Neural crest cell (in vitro differentiated cells): ENCODE results near the gene CEACAM3. TPM values are rescaled to one million over a fixed set of nuclear protein-coding genes. Genes with fewer than 3 reads are reported as not detected.

Experiments used
- DNase-seq: peaks from one replicate; pipeline ENCODE4 v3.0.0; 2021; ENCODE audit warnings: low read depth, mixed read lengths, low spot score
- H3K27ac Mint-ChIP-seq: one replicate; pipeline ENCODE4 v1.8.0; 2021; ENCODE audit warnings: mild to moderate bottlenecking, mixed read lengths; ENCODE audit not compliant: unreplicated experiment
- H3K27me3 Mint-ChIP-seq: 2 replicates; pipeline ENCODE4 v1.8.0; 2021; ENCODE audit warnings: low read depth, mild to moderate bottlenecking, mixed read lengths
- H3K36me3 Mint-ChIP-seq: 2 replicates; pipeline ENCODE4 v1.8.0; 2021; ENCODE audit warnings: low read depth, mild to moderate bottlenecking, mixed read lengths
- H3K4me1 Mint-ChIP-seq: 2 replicates; pipeline ENCODE4 v1.8.0; 2021; ENCODE audit warnings: mixed read lengths
- H3K4me3 Mint-ChIP-seq: one replicate; pipeline ENCODE4 v1.8.0; 2021; ENCODE audit warnings: mild to moderate bottlenecking, mixed read lengths
- H3K9me3 Mint-ChIP-seq: 2 replicates; pipeline ENCODE4 v1.8.0; 2021; ENCODE audit warnings: mixed read lengths
- total RNA-seq: library from RNA; stranded (reverse); gene quantifications from 2 replicates; pipeline ENCODE4 v1.2.1, GENCODE V29; 2021
- TF ChIP-seq, protein P1 (sequence below): fragments of 200-600 bp; sonication (generic); conservative IDR thresholded peaks from 2 replicates; pipeline ENCODE4 v1.5.0; 2021; ENCODE audit warnings: antibody characterized with exemption, mild to moderate bottlenecking

CEACAM3 gene
- total RNA-seq, 1 donor from 2014 or later, result not detected

DNA sequence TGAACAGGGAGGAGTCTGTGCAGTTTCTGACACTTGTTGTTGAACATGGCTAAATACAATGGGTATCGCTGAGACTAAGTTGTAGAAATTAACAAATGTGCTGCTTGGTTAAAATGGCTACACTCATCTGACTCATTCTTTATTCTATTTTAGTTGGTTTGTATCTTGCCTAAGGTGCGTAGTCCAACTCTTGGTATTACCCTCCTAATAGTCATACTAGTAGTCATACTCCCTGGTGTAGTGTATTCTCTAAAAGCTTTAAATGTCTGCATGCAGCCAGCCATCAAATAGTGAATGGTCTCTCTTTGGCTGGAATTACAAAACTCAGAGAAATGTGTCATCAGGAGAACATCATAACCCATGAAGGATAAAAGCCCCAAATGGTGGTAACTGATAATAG is 25.0 kb upstream of the CEACAM3 start:
- Mint-ChIP-seq H3K4me1 (no peaks in the 10 kb centered on the region), H3K27me3 (peaks cover 38% of the 10 kb centered on the region), H3K4me3 (no peak overlapping the region), H3K36me3 (no peaks in the 10 kb centered on the region), H3K27ac (no peak overlapping the region), H3K9me3 (peaks cover 12% of the 10 kb centered on the region)
- TF ChIP-seq, protein P1, sequence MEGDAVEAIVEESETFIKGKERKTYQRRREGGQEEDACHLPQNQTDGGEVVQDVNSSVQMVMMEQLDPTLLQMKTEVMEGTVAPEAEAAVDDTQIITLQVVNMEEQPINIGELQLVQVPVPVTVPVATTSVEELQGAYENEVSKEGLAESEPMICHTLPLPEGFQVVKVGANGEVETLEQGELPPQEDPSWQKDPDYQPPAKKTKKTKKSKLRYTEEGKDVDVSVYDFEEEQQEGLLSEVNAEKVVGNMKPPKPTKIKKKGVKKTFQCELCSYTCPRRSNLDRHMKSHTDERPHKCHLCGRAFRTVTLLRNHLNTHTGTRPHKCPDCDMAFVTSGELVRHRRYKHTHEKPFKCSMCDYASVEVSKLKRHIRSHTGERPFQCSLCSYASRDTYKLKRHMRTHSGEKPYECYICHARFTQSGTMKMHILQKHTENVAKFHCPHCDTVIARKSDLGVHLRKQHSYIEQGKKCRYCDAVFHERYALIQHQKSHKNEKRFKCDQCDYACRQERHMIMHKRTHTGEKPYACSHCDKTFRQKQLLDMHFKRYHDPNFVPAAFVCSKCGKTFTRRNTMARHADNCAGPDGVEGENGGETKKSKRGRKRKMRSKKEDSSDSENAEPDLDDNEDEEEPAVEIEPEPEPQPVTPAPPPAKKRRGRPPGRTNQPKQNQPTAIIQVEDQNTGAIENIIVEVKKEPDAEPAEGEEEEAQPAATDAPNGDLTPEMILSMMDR, result no peak
- DNase-seq, result no peak

DNA sequence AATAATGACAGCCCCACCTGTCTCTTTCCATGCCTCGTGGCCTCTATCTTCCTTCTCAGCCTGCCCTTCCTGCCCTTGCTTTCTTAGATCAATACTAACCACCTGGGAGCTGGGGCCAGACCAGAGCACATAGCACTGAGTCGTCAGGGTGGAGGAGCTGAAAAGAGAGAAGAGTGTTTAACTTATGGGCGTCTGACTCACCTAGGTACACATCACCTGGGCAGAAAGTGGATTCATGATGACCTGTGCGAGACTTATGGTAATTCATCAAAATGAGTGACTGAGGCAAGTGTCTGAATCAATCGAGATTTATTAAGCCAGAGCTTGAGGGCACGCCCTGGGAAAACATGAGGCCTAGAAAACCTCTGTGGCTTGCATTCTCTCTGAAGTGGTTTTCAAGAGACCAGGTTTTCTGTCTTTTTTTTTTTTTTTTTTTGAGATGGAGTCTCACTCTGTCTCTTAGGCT is 21.8 kb upstream of the CEACAM3 start:
- H3K36me3 Mint-ChIP-seq, result no peaks in the 10 kb centered on the region
- TF ChIP-seq, protein P1, result no peak
- no peaks in the 10 kb centered on the region for H3K4me1 Mint-ChIP-seq
- no peak overlapping the region for H3K4me3 Mint-ChIP-seq
- H3K9me3 Mint-ChIP-seq, result peaks cover 7% of the 10 kb centered on the region
- no peak overlapping the region for H3K27ac Mint-ChIP-seq
- peaks cover 47% of the 10 kb centered on the region for H3K27me3 Mint-ChIP-seq
- no peak for DNase-seq

DNA sequence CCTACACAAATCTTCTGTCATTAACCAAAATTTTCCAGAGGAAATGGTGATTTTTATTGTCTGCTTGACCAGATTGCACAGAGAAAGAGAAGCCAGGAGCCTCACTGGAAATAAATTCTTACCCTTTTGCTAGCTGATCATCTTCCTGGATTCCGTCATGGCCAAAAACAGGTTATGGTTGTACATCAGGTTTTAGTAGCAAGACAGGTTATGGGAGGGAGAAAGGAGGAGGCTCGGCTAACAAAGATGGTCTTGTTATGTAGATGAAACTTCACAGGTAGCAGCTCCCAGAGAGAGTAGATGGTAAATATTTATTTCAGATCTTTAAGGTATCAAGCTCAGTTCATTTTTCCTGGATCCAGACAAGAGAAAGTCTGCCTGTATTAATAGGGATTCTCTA is 19.7 kb upstream of the CEACAM3 start:
- TF ChIP-seq, protein P1, result no peak
- H3K36me3 Mint-ChIP-seq, result no peaks in the 10 kb centered on the region
- no peak overlapping the region for H3K27ac Mint-ChIP-seq
- no peaks in the 10 kb centered on the region for H3K4me1 Mint-ChIP-seq
- H3K27me3 Mint-ChIP-seq, result peaks cover 54% of the 10 kb centered on the region
- peaks cover 7% of the 10 kb centered on the region for H3K9me3 Mint-ChIP-seq
- no peak for DNase-seq
- no peak overlapping the region for H3K4me3 Mint-ChIP-seq

DNA sequence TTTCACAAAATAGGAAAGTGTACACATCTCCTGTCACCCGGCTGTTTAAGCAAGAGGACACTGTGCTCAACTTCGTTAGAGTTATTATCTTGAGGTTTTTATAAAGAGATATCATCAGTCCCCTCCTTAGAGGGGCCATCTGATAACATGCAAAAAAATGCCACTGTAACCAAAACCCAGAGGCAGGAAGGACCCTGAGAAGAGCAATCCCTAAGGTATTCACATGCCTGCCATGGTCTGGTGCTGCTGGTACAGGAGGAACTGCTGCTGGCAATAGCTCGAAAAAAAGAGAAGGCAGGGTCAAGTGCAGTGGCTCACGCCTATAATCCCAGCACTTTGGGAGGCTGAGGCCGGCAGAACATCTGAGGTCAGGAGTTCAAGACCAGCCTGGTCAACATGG is 12.8 kb upstream of the CEACAM3 start:
- peaks cover 68% of the 10 kb centered on the region for H3K27me3 Mint-ChIP-seq
- TF ChIP-seq, protein P1, result no peak
- no peak overlapping the region for H3K4me3 Mint-ChIP-seq
- no peak for DNase-seq
- no peaks in the 10 kb centered on the region for H3K4me1 Mint-ChIP-seq
- no peaks in the 10 kb centered on the region for H3K36me3 Mint-ChIP-seq
- H3K27ac Mint-ChIP-seq, result no peak overlapping the region
- no peaks in the 10 kb centered on the region for H3K9me3 Mint-ChIP-seq

DNA sequence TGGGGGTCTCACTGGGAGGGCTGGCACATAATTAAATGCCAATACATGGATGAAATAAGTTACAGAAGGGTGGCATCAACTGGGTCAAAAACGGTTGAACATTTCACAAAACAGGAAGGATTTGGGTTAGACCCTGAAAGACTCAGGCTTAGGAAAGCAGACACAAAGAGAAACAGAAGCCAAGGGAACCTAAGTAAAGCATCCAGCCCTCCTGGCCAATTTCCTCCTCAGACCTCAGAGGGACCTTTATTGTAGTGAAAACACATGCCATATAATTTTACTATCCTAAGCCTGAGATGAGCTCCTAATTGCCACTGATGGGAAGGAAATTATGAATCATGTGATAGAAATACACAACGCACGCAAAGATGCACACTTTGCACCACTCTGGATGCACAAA is 12.1 kb upstream of the CEACAM3 start:
- Mint-ChIP-seq H3K27me3 (peaks cover 72% of the 10 kb centered on the region), H3K9me3 (no peaks in the 10 kb centered on the region), H3K4me3 (no peak overlapping the region)

More for the DNA sequence above, 12.1 kb upstream of the CEACAM3 start:
- DNase-seq, result no peak
- no peaks in the 10 kb centered on the region for H3K4me1 Mint-ChIP-seq
- TF ChIP-seq, protein P1, result no peak
- H3K27ac Mint-ChIP-seq, result no peak overlapping the region
- no peaks in the 10 kb centered on the region for H3K36me3 Mint-ChIP-seq
